Ishikawa (cell line): ENCODE data around the gene SFTPD.
A peak's percentile ranks its signal among the peaks of the same experiment; 100 is the strongest.

Experiments used
- CEBPB ChIP-seq: IDR thresholded peaks from 2 replicates; pipeline ENCODE4 v1.6.1; 2012
- CREB1 ChIP-seq: IDR thresholded peaks from 2 replicates; pipeline ENCODE4 v1.6.1; 2012; ENCODE audit warnings: low read depth
- EGR1 ChIP-seq: IDR thresholded peaks from 2 replicates; pipeline ENCODE4 v1.6.1; 2012
- EP300 ChIP-seq: IDR thresholded peaks from 2 replicates; pipeline ENCODE4 v1.6.1; 2012; ENCODE audit warnings: borderline replicate concordance
- FOXM1 ChIP-seq: IDR thresholded peaks from 2 replicates; pipeline ENCODE4 v1.6.1; 2012; ENCODE audit warnings: low read depth, borderline replicate concordance
- MAX ChIP-seq: IDR thresholded peaks from 2 replicates; pipeline ENCODE4 v1.6.1; 2012
- NFIC ChIP-seq: IDR thresholded peaks from 2 replicates; pipeline ENCODE4 v1.6.1; 2012
- RAD21 ChIP-seq: IDR thresholded peaks from 2 replicates; pipeline ENCODE4 v1.6.1; 2012; ENCODE audit warnings: low read depth
- TAF1 ChIP-seq: IDR thresholded peaks from 2 replicates; pipeline ENCODE4 v1.6.1; 2012; ENCODE audit warnings: low read depth, mild to moderate bottlenecking
- TCF12 ChIP-seq: IDR thresholded peaks from 2 replicates; pipeline ENCODE4 v1.6.1; 2012; ENCODE audit warnings: low read depth
- TEAD4 ChIP-seq: IDR thresholded peaks from 2 replicates; pipeline ENCODE4 v1.6.1; 2012
- USF1 ChIP-seq: IDR thresholded peaks from 2 replicates; pipeline ENCODE4 v1.6.1; 2012
- YY1 ChIP-seq: IDR thresholded peaks from 2 replicates; pipeline ENCODE4 v1.6.1; 2012; ENCODE audit warnings: low read depth
- ZBTB7A ChIP-seq: IDR thresholded peaks from 2 replicates; pipeline ENCODE4 v1.6.1; 2012; ENCODE audit warnings: low read depth
- TF ChIP-seq, protein P1 (sequence below): IDR thresholded peaks from 2 replicates; pipeline ENCODE4 v1.6.1; 2012; ENCODE audit warnings: low read depth, mild to moderate bottlenecking

Gene SFTPD

DNA sequence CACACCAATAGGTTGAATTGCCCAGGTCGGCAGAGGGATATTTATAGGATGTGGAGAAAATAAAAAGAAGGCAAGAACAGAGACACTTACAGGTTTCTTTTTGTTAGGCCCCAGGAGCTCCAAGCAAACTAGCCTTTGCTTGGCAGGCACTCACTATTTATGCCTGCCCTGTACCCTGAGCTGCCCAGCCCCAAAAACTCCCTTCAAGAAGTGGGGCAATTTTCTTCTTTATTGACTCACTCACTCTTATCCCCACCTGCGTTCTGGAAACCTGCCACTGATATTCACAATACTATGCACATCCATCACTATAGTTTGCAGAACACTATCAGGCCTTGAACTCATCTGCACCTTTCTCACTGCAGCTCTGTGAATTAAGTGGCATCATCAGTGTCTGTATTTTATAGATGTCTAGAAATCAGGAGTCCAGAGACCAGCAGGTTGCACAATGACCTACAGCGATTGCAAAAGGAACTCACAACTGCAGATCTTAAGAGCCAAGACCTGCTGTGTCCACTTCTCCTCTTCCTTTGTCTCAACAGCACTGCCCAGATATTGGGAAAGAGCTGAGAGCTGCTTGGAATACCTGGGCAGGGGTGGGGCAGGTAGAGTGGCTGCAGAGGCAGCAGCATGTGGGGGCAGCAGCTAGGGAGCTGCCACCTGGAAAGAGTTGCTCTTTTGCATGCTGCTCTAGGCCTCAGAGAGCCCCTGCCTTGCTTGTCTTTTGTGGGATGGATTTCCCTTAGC lies at the start of gene SFTPD:
TSS of gene SFTPD (minus strand) at position 130 of the 747 bp plus-strand sequence. CDS start 2,446 bp downstream, outside the sequence.
- TF ChIP-seq YY1 (peak; percentile 57; the same call in 1 of the 2 replicates), MAX (peak; percentile 82), RAD21 (peak; percentile 28; the same call in 1 of the 2 replicates), NFIC (peak; percentile 86), CEBPB (peak; percentile 100), ZBTB7A (peak; percentile 58; the same call in 1 of the 2 replicates), TAF1 (no peak), CREB1 (no peak), TEAD4 (peak; percentile 98), EGR1 (no peak), TCF12 (peak; percentile 93), EP300 (peak; percentile 78), USF1 (no peak)

DNA sequence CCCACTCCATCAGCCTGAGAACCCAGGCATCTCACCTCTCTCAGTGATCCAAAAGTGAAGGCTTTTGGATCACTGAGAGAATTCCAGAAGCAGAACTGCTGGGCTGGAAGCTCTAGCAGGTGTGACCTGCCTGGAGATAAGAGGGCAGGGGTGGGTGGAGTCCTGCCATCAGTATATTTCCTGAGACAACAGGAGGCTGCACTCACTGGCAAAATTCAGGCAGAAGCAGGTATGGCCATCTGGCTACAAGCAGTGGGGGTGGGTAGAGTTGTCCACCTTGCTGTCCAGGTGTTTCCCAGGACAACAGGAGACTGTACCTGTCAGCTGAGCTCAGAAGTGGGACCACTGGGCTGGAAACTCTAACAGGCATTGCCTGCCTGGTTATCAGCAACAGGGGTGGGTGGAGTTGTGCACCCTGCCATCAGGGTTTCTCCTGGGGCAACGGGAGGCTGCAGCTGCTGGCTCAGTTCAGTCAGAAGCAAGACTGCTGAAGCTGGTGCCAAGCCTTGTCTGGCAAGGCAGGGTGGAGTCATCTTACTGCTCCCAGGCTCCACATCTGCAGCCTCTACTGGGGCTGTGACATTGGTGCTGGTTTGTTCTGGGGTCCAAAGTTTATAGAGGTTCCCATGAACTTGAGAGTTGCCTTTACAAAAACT lies 47.2 kb upstream of the SFTPD start:
- TF ChIP-seq ZBTB7A (no peak), NFIC (no peak), FOXM1 (no peak), CEBPB (no peak), MAX (no peak), YY1 (no peak), USF1 (no peak), RAD21 (no peak), CREB1 (no peak), TAF1 (no peak), TEAD4 (no peak), EP300 (no peak), TCF12 (no peak), EGR1 (no peak)
- TF ChIP-seq, protein P1, sequence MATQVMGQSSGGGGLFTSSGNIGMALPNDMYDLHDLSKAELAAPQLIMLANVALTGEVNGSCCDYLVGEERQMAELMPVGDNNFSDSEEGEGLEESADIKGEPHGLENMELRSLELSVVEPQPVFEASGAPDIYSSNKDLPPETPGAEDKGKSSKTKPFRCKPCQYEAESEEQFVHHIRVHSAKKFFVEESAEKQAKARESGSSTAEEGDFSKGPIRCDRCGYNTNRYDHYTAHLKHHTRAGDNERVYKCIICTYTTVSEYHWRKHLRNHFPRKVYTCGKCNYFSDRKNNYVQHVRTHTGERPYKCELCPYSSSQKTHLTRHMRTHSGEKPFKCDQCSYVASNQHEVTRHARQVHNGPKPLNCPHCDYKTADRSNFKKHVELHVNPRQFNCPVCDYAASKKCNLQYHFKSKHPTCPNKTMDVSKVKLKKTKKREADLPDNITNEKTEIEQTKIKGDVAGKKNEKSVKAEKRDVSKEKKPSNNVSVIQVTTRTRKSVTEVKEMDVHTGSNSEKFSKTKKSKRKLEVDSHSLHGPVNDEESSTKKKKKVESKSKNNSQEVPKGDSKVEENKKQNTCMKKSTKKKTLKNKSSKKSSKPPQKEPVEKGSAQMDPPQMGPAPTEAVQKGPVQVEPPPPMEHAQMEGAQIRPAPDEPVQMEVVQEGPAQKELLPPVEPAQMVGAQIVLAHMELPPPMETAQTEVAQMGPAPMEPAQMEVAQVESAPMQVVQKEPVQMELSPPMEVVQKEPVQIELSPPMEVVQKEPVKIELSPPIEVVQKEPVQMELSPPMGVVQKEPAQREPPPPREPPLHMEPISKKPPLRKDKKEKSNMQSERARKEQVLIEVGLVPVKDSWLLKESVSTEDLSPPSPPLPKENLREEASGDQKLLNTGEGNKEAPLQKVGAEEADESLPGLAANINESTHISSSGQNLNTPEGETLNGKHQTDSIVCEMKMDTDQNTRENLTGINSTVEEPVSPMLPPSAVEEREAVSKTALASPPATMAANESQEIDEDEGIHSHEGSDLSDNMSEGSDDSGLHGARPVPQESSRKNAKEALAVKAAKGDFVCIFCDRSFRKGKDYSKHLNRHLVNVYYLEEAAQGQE, result no peak

DNA sequence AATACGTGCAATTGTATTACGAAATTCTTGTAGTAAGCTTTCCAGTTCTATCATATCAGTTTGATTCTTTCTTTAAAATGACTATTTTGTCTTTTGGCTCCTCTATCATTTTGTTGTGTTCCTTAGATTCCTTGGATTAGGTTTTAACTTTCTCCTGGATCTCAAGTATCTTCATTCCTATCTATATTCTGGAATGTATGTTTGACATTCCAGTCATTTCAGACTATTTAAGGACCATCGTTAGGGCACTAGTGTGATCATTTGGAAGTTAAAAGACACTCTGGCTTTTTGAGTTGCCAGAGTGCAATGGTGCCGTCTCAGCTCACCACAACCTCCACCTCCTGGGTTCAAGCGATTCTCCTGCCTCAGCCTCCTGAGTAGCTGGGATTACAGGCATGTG lies 45.7 kb upstream of the SFTPD start:
- TF ChIP-seq TCF12 (no peak), CREB1 (no peak), RAD21 (no peak), TAF1 (no peak), FOXM1 (no peak), TEAD4 (no peak), ZBTB7A (no peak), USF1 (no peak), NFIC (no peak), MAX (no peak), EGR1 (no peak), EP300 (no peak), CEBPB (no peak), YY1 (no peak)
- TF ChIP-seq, protein P1, result no peak

GRCh38 chr10:79985481-79986072 lies 36.7 kb upstream of the SFTPD start:
- no peak for TF ChIP-seq EP300
- TF ChIP-seq USF1, result no peak
- no peak for TF ChIP-seq FOXM1
- TF ChIP-seq, protein P1, result no peak
- no peak for TF ChIP-seq ZBTB7A
- no peak for TF ChIP-seq NFIC
- TF ChIP-seq CREB1, result no peak
- no peak for TF ChIP-seq EGR1
- no peak for TF ChIP-seq TAF1
- TF ChIP-seq TCF12, result no peak
